HCEC 1CT (cell line): ENCODE data around the gene JMJD1C.
"Not testable (repeated sequence)": the region's sequence is repeated elsewhere in the genome, so short reads cannot be mapped to it uniquely, and the experiment has no call there.

Source experiments
- DNase-seq: peaks from one replicate; pipeline ENCODE4 v3.0.0-alpha.2; 2017

Gene JMJD1C

GRCh38 chr10:63161592-63161991, 304.2 kb downstream of the JMJD1C start:
- no peak for DNase-seq

GRCh38 chr10:63157845-63158624, 307.7 kb downstream of the JMJD1C start:
- peak; percentile 85 for DNase-seq

GRCh38 chr10:63156236-63156635, 309.5 kb downstream of the JMJD1C start:
- no peak for DNase-seq

GRCh38 chr10:63155388-63156020, 310.3 kb downstream of the JMJD1C start:
- DNase-seq, result no peak

GRCh38 chr10:63154546-63155387, 311.0 kb downstream of the JMJD1C start:
- DNase-seq, result no peak

- DNase-seq, result not testable (repeated sequence)
Observed at GRCh38 chr10:63153868-63154545, 311.8 kb downstream of the JMJD1C start.

GRCh38 chr10:63150745-63151144, 315.0 kb downstream of the JMJD1C start:
- DNase-seq, result no peak

- DNase-seq, result no peak
Observed at GRCh38 chr10:63146503-63146902, 319.3 kb downstream of the JMJD1C start.

- DNase-seq, result peak; percentile 48
Observed at GRCh38 chr10:63145782-63146181, 320.0 kb downstream of the JMJD1C start.

GRCh38 chr10:63143987-63144386, 321.8 kb downstream of the JMJD1C start:
- DNase-seq, result no peak

- DNase-seq, result no peak
Observed at GRCh38 chr10:63142136-63142535, 323.6 kb downstream of the JMJD1C start.

GRCh38 chr10:63140077-63140476, 325.7 kb downstream of the JMJD1C start:
- DNase-seq, result no peak

- DNase-seq, result peak; percentile 43
Observed at GRCh38 chr10:63137306-63137705, 328.5 kb downstream of the JMJD1C start.

- DNase-seq, result peak; percentile 46
Observed at GRCh38 chr10:63133821-63134557, 331.8 kb downstream of the JMJD1C start.

GRCh38 chr10:63133056-63133820, 332.5 kb downstream of the JMJD1C start, which contains the start of gene NRBF2:
Gene NRBF2 (plus strand): TSS chr10:63133328. CDS start chr10:63133471, 143 bp downstream.
- peak; percentile 98 for DNase-seq

GRCh38 chr10:63132651-63133055, 333.1 kb downstream of the JMJD1C start:
- DNase-seq, result no peak

GRCh38 chr10:63129888-63130287, 335.9 kb downstream of the JMJD1C start:
- DNase-seq, result no peak

- peak; percentile 17 for DNase-seq
Observed at GRCh38 chr10:63128443-63128842, 337.3 kb downstream of the JMJD1C start.

- no peak for DNase-seq
Observed at GRCh38 chr10:63125459-63125858, 340.3 kb downstream of the JMJD1C start.

- no peak for DNase-seq
Observed at GRCh38 chr10:63123727-63124362, 341.9 kb downstream of the JMJD1C start.

GRCh38 chr10:63120554-63120953, 345.2 kb downstream of the JMJD1C start:
- DNase-seq, result peak; percentile 87
